HG02759 (cell line): ENCODE data around the gene CERKL.
"Not testable (repeated sequence)": the region's sequence is repeated elsewhere in the genome, so short reads cannot be mapped to it uniquely, and the experiment has no call there.

Source experiments
- ATAC-seq: cut with Tn5 transposase; IDR thresholded peaks from one replicate; pipeline ENCODE4 v1.9.1; 2021; ENCODE audit warnings: mild to moderate bottlenecking, moderate library complexity; ENCODE audit not compliant: unreplicated experiment

The CERKL gene

DNA sequence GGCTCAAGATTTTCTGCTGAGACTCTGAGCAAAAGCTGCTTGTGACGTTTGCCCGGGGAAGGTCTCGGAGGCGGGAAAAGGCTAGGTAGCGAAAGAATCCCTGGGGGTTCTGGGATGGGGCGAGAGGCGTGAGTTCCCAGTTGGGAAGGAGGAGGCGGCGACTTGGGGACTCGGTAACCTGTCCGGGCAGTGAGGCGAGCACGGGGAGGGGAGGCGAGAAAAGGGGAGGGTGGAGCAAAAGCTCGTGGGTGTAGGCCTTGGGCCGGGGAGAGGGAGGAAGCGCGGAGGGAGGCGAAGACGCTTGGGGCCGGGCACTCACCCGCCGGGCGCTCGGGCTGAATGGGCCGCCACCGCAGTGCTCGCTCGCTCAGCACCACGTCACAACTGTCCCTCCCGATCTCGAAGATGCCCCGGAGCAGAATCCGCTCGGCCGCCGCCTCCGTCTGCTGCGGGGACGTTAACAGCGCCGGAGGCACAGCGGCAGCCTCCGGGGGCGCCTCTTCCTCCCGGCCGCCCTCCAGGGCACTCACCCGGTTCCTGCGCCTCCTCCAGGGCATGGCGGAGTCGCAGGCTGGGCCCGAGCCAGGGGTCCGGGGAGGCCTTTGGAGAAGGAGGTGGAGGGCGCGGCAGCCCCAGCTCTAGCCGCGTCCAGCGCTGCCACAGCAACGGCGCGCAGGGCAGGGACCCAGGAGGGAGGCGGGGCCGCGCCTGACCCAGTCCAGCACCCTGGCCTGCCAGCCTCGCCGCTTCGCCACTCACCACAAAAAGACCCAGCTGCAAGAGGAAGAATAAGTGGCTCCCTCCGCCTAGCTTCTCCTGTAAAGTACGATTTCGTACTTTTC lies at the start of gene CERKL:
CERKL (minus strand) TSS at position 656 of the 842 bp plus-strand sequence; CDS start at position 557, 99 bp downstream.
- peak; percentile 90 for ATAC-seq

DNA sequence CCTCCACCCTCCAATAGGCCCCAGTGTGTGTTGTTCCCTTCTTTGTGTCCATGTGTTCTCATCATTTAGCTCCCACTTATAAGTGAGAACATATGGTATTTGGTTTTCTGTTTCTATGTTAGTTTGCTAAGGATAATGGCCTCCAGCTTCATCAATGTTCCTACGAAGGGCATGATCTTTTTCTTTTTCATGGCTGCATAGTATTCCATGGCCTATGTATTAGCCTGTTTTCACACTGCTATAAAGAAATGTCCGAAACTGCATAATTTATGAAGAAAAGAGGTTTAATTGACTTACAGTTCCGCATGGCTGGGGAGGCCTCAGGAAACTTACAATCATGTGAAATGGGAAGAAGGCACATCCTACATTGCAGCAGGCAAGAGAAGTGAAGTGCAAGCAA lies 45.6 kb upstream of the CERKL start:
- ATAC-seq, result not testable (repeated sequence)

- ATAC-seq, result no peak
Observed at GRCh38 chr2:181698223-181698622, 41.3 kb upstream of the CERKL start.

DNA sequence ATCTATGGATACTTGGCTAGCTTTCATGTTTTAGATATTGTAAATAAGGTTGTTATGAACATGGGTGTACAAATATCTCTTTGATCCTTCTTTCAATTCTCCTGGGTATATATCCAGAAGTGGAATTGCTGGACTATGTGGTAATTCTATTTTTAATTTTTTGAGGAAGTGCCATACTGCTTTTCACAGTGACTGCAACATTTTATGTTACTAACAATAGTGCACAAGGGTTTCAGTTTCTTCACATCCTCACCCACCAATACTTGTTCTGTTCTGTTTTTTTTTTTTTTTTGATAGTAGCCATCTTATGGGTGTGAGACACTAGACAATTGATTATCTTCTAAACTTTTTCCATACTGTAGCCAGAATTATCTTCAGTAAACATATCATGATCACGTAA lies 40.7 kb upstream of the CERKL start:
- ATAC-seq, result no peak

DNA sequence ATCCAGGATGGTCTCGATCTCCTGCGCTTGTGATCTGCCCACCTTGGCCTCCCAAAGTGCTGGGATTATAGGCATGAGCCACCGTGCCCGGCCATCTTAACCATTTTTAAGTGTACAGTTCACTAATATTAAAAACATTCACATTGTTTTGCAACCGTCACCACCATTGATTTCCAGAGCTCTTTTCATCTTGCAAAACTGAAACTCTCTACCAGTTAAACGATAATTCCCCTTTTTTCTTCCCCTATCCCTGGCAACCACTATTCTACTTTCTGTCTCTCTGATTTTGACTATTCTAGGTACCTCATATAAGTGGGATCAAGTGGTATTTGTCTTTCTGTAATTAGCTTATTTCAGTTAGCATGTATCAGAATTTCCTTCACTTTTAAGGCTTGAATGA lies 40.2 kb upstream of the CERKL start:
- no peak for ATAC-seq

GRCh38 chr2:181694271-181694670 lies 37.4 kb upstream of the CERKL start:
- no peak for ATAC-seq

- ATAC-seq, result no peak
Observed at GRCh38 chr2:181690860-181691259, 34.0 kb upstream of the CERKL start.

GRCh38 chr2:181686576-181687185 lies 29.8 kb upstream of the CERKL start:
- ATAC-seq, result no peak

DNA sequence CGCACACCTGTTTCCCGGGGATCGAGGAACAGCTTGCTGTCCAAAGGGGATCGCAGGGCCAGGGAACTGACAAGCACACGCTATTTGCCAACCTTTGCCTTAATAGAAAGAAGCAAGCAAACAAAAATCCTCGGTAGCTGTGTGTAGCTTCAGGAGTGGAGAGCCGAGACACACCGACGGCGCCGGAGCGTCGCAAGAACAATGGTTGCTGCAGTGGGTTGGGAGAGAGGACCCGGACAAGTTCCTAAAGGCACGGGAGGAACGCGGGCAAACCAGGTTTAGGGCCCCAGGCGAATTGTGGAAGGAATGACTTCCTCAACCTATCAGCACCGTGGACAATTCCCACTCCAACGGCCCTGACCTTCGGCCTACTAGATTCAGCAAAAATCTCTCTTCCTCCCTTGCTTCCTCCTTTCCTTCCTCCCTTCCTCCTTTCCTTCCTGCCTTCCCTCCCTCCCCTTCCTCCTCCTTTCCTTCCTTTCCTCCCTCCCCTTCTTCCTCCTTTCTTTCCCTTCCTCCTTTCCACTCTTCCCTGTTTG lies 28.3 kb upstream of the CERKL start:
- no peak for ATAC-seq

DNA sequence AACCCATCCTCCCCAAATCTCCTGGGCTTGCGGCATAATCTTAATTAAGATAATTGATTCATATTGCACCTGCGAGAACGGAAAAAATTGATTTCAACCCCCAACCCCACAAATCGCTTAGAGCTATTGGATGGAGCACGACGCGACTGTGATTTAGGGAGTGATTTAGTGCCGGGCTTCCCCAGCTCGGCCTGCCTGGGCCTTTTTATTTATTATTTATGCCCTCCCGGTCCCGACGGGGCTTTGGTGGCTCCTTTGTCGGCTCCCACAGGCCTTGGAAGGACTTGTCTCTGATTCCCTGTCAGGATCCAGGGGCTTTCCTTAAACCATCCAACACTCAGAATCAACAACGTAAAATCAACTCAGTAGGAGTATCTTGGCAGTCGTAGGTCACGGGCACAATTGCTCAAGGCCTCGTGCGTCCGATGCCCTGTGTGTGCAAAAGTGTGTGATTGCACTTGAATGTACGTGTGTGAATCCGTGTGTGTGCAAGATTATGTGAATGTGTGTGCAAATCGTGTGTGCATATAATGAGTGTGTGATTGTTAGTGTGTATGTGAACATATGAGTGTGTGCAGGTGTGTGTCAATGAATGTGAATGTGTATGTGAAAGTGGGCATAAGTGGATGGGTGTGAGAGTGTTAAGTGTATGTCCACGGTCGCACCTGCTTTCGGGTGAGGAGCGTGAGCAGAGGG lies 27.7 kb upstream of the CERKL start:
- ATAC-seq, result no peak

DNA sequence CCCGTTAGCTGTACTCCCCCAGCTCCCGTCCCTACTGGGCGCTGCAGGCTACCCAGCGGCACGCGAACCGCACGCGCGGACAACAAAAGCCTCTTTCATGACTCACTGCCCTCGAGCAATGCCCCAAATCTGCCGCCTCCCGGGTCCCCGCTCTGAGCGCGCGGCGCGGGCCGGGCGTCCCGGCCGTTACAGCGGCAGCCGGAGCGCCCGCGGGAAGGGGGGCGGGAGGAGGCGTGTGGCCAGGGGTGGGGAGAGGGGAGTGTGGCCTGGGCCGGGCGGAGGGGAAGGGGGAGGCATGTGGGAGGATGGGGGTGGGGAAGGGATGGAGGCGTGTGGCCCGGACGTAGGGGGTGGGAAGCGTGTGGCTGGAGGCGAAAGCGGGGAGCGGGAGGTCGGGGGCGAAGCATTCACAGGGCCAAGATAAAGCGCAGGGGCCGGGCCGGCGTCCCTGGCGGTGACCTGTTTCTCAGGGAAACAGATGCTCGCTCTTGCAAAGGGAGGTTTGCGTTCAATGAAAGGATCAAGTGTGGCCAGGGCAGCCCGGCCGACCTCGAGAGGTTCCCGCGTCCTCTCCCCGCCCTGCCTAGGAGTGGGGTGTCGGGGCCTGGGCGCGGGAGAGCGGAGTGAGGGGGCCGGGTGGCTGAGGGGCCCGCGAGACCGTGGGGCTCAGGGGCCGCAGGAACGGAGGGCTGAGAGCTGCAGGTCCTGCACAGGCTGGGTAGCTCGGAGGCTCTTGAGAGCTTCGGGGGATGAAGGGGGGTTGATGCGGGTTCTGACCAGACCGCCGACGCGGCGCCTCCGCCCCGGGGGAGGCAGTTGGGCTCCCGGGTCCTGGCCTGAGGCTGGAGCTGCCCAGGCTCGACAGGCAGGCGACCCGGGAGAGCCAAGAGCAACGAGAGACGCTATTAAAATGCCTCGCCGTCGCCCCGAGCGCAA lies 26.9 kb upstream of the CERKL start:
- ATAC-seq, result no peak

DNA sequence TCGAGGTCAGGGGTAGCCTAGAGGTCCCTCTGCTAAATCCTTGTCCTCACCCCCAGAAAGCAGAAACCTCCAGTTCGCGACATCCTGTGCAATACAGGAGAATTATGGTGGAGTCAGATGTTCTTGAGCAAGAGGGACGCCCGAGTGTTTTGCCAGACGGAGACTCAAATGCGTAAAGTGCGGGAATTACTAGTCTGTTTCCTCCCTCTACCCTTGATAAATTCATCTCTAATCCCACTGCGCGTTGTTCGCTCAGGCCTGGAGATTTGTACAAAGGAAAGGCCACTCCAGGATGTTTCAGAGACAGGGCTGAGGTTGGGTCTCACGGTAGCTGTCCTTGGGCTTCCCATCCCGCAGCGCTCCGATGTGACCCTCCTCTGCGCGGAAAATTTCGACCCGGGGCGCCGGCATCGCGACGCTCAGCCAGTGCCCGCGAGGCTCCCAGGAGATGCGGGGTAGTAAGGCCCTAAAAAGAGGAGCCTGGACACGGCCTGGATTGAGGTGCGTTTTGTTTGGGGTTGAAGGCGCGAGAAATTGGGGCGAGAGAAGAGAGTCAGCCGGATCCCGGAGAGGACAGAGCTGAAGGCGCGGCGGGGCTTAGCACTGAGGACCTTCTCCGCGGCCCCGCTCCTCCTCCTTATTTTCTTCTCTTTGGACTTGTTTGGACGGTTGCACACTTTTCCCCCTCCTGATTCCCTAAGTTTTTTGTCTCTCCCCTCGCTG lies 26.1 kb upstream of the CERKL start:
- ATAC-seq, result no peak

- ATAC-seq, result no peak
Observed at GRCh38 chr2:181682026-181682789, 25.3 kb upstream of the CERKL start.

GRCh38 chr2:181680937-181681811 lies 24.3 kb upstream of the CERKL start:
- ATAC-seq, result no peak

DNA sequence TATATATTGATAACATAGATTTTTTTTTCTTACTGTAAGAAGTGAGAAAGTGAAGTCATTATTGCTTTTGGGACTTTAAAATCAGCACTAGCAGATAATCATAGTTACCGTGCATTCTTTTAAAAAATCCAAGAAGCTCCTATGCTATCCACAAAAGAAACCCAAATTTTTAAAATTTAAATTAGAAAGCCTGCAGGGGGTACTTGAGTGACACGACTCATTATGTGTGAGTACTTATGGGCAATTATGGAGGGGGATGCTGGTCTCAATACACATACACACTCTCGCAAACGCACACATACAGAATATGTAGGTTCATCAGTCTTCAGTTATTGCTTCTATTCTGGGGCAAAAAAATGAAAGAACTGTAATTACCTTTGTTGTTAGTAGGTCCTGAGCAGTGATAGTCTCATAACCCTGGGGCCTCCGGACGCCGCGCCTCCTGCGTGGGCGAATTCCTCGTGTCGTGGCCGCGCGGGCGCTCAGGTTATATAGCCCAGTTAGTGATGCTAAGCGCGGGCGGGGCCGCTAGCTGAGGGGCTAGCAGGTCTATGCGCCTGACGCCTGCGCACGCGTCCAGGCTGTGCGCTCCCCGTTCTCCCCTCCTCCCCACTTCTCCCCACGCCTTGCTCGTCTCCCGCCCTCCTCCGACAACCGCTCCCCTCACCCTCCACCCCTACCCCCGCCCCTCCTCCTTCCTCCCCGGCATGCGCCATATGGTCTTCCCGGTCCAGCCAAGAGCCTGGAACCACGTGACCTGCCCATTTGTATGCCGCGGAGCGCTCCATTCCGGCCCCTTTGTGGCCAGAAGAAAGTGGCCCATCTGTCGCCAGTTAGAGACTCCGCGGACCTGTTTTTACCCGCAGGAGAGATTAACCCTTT lies 23.4 kb upstream of the CERKL start, which contains the start of gene NEUROD1:
NEUROD1 (minus strand) TSS at position 463 of the 882 bp plus-strand sequence. CDS start 1,657 bp downstream, outside the sequence.
- peak; percentile 42 for ATAC-seq

GRCh38 chr2:181679544-181679979 lies 22.7 kb upstream of the CERKL start:
- ATAC-seq, result no peak
